GM19240 (cell line): ENCODE data around the gene OR7A10.
"Not testable (repeated sequence)": the region's sequence is repeated elsewhere in the genome, so short reads cannot be mapped to it uniquely, and the experiment has no call there.

Experiments
- DNase-seq: peaks from one replicate; pipeline ENCODE4 v3.0.0; 2011; ENCODE audit warnings: low spot score; ENCODE audit not compliant: insufficient read length

The OR7A10 gene

DNA sequence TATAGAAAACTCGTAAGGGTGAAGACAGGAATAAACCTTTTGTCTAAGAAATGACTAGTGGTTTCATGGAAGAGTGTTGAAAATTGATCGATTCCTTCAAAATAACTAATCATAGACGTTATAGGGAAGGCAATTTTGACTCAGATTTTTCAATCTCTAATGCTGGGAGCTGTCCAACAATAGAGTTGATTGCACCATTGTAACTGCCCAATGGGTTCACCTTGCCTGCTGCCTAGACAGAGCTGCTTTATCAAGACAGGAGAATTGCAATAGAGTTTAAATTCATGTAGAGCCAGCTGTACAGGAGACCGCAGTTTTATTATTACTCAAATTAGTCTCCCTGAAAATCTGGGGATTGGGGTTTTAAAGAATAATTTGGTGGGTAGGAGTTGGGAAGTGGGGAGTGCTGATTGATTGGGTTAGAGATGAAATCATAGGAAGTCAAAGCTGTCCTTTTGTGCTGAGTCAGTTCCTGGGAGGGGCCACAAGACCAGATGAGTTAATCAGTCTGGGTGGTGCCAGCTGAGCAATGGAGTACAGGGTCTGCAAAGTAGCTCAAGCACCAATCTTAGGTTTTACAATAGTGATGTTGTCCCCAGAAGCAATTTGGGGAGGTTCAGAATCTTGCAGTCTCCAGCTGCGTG is 53.5 kb downstream of the OR7A10 start:
- DNase-seq, result no peak

DNA sequence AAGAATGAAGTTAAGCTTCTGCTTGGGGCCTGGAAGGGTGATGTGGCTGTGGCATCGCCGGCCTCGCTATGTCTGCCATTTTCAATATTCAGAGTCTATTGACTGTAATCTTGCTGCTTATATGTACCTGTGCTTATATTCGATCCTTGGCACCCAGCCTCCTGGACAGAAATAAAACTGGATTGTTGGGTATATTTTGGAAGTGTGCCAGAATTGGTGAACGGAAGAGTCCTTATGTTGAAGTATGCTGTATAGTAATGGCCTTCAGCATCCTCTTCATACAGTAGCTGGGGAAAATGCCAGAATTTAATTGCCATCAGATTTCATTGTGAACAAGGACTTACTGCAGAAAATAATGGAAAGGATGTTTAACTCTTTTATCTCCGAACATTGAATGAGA is 56.5 kb downstream of the OR7A10 start:
- DNase-seq, result not testable (repeated sequence)
